HepG2 (cell line): ENCODE measurements around the gene ITGB5. TPM values are rescaled to one million over a fixed set of nuclear protein-coding genes. Genes with fewer than 3 reads are reported as not detected.

Experiments used
- BRCA1 ChIP-seq: sonication (generic); formaldehyde crosslinking; IDR thresholded peaks from 2 replicates; pipeline ENCODE4 v1.4.0; 2020; ENCODE audit warnings: missing genetic modification reagents
- GTF3A ChIP-seq: sonication (generic); formaldehyde crosslinking; conservative IDR thresholded peaks from 2 replicates; pipeline ENCODE4 v1.4.0; 2020; ENCODE audit warnings: mild to moderate bottlenecking, missing genetic modification reagents
- HDAC6 ChIP-seq: fragments of 200-600 bp; sonication (generic); IDR thresholded peaks from 2 replicates; pipeline ENCODE4 v1.7.0; 2017; ENCODE audit warnings: mild to moderate bottlenecking, antibody characterized with exemption, low read length, low read depth
- IRX3 ChIP-seq: sonication (generic); formaldehyde crosslinking; IDR thresholded peaks from 2 replicates; pipeline ENCODE4 v1.8.1; 2023; ENCODE audit warnings: mild to moderate bottlenecking, low read depth, missing genetic modification reagents, borderline replicate concordance
- REPIN1 ChIP-seq: sonication (generic); formaldehyde crosslinking; IDR thresholded peaks from 2 replicates; pipeline ENCODE4 v1.8.0; 2022; ENCODE audit warnings: missing genetic modification reagents, low read depth, mild to moderate bottlenecking, borderline replicate concordance
- SMAD9 ChIP-seq: sonication (generic); formaldehyde crosslinking; IDR thresholded peaks from 2 replicates; pipeline ENCODE4 v1.5.1; 2020; ENCODE audit warnings: mild to moderate bottlenecking, missing genetic modification reagents
- SP4 ChIP-seq: sonication (generic); formaldehyde crosslinking; IDR thresholded peaks from 2 replicates; pipeline ENCODE4 v1.8.1; 2023; ENCODE audit warnings: mild to moderate bottlenecking, missing genetic modification reagents
- ZBTB20 ChIP-seq: sonication (generic); formaldehyde crosslinking; IDR thresholded peaks from 2 replicates; pipeline ENCODE4 v1.8.1; 2023; ENCODE audit warnings: missing genetic modification reagents, low read depth, mild to moderate bottlenecking, borderline replicate concordance
- ZBTB38 ChIP-seq: sonication (generic); formaldehyde crosslinking; IDR thresholded peaks from 2 replicates; pipeline ENCODE4 v1.5.1; 2020; ENCODE audit warnings: mild to moderate bottlenecking, missing genetic modification reagents
- ZFP36L2 ChIP-seq: sonication (generic); formaldehyde crosslinking; IDR thresholded peaks from 2 replicates; pipeline ENCODE4 v1.4.0; 2020; ENCODE audit warnings: missing genetic modification reagents
- ZFP41 ChIP-seq: sonication (generic); formaldehyde crosslinking; IDR thresholded peaks from 2 replicates; pipeline ENCODE4 v1.4.0; 2020; ENCODE audit warnings: mild to moderate bottlenecking, missing genetic modification reagents, borderline replicate concordance
- ZNF224 ChIP-seq: sonication (generic); formaldehyde crosslinking; IDR thresholded peaks from 2 replicates; pipeline ENCODE4 v1.5.0; 2020; ENCODE audit warnings: mild to moderate bottlenecking, missing genetic modification reagents
- ZNF225 ChIP-seq: sonication (generic); formaldehyde crosslinking; IDR thresholded peaks from 2 replicates; pipeline ENCODE4 v1.4.0; 2020; ENCODE audit warnings: mild to moderate bottlenecking, missing genetic modification reagents
- ZNF431 ChIP-seq: sonication (generic); formaldehyde crosslinking; IDR thresholded peaks from 2 replicates; pipeline ENCODE4 v1.9.0; 2022; ENCODE audit warnings: missing genetic modification reagents, low read depth, mild to moderate bottlenecking, borderline replicate concordance
- ZNF616 ChIP-seq: sonication (generic); formaldehyde crosslinking; IDR thresholded peaks from 2 replicates; pipeline ENCODE4 v1.5.0; 2020; ENCODE audit warnings: low read depth, mild to moderate bottlenecking, missing genetic modification reagents
- ZNF790 ChIP-seq: sonication (generic); formaldehyde crosslinking; IDR thresholded peaks from 2 replicates; pipeline ENCODE4 v1.8.0; 2022; ENCODE audit warnings: missing genetic modification reagents, mild to moderate bottlenecking, borderline replicate concordance
- polyA plus RNA-seq, 8 experiments: library from polyadenylated mRNA; depleted of rRNA in 3 of 8; stranded (reverse) in 7 of 8; unstranded in 1 of 8; fragments of >200 nt; fragmentation: Illumina TruSeq in 4 of 8; extraction: Trizol in 4 of 8; gene quantifications; 2 replicates each; pipeline versions ENCODE4 v1.2.1 to v1.2.3, GENCODE V29; 2011 to 2016; ENCODE audit warnings: low read depth in 4 of 8, missing spikeins in 1 of 8, mixed read lengths in 1 of 8; ENCODE audit not compliant: insufficient read depth in 1 of 8
- total RNA-seq, 5 experiments: library from RNA; depleted of rRNA; stranded (reverse); fragments of >200 nt; fragmentation: Illumina TruSeq; extraction: Trizol; gene quantifications; 2 replicates each; pipeline ENCODE4 v1.2.3, GENCODE V29; 2016; ENCODE audit warnings: low read depth in 1 of 5
- TF ChIP-seq, protein P1 (sequence below): sonication (generic); formaldehyde crosslinking; IDR thresholded peaks from 2 replicates; pipeline ENCODE4 v1.5.0; 2020; ENCODE audit warnings: mild to moderate bottlenecking, missing genetic modification reagents, borderline replicate concordance

The ITGB5 gene
- total and polyA plus RNA-seq, 2 of the 13 experiments (the other 11 are each of a cell fraction or from before 2014, with no cell fraction given): 74.1 to 343 TPM

DNA sequence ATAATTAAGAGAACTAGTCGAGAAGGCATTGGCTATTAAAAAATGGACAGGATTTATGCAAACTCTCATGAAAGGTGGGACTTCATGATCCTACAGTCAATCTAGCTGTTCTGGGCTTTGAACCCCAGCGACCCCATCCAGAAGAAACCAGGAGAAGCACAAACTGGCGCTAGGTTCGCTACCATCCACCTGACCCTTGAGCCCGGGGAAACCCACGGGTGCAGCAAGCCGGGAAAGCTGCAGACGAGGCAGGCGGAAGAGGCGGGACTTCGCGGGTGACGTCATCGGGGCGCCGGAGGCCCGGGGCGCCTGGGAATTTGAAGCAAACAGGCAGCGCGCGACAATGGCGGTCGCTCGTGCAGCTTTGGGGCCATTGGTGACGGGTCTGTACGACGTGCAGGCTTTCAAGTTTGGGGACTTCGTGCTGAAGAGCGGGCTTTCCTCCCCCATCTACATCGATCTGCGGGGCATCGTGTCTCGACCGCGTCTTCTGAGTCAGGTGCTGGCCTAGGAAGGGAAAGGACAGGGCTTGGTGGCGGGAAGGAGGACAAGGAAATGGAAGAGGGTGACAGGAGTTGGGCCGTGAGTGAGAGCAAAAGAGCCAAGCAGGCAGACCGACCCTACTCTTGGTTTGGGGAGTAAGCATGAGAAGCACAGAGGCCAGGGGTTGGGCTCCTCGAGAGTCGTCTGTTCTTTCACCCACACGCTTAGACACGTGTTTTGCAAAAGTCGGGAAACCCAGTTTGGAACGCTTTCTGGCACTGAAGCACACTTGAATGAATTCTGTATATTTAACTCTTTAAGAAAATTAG is 156.8 kb downstream of the ITGB5 start, which contains the start of gene UMPS (continued):
- TF ChIP-seq ZNF790 (CRISPR knock-in tag) (no peak), ZFP41 (CRISPR knock-in tag) (no peak), SMAD9 (CRISPR knock-in tag) (peak; percentile 73; the same call in 1 of the 2 replicates), ZBTB20 (peak; percentile 73; the same call in 1 of the 2 replicates), GTF3A (CRISPR knock-in tag) (no peak), ZNF616 (CRISPR knock-in tag) (no peak), ZNF225 (CRISPR knock-in tag) (peak; percentile 39; the same call in 1 of the 2 replicates), REPIN1 (CRISPR knock-in tag) (peak; percentile 88), ZBTB38 (CRISPR knock-in tag) (peak; percentile 57; the same call in 1 of the 2 replicates), ZFP36L2 (CRISPR knock-in tag) (no peak), IRX3 (CRISPR knock-in tag) (no peak; the same call in none of the 2 replicates), HDAC6 (no peak), SP4 (CRISPR knock-in tag) (peak; percentile 87), ZNF224 (CRISPR knock-in tag) (peak; percentile 68; the same call in 1 of the 2 replicates), BRCA1 (CRISPR knock-in tag) (0 out of 2 replicates have a peak, but pooled peaks have one; percentile 52), ZNF431 (CRISPR knock-in tag) (no peak)
- TF ChIP-seq, protein P1, sequence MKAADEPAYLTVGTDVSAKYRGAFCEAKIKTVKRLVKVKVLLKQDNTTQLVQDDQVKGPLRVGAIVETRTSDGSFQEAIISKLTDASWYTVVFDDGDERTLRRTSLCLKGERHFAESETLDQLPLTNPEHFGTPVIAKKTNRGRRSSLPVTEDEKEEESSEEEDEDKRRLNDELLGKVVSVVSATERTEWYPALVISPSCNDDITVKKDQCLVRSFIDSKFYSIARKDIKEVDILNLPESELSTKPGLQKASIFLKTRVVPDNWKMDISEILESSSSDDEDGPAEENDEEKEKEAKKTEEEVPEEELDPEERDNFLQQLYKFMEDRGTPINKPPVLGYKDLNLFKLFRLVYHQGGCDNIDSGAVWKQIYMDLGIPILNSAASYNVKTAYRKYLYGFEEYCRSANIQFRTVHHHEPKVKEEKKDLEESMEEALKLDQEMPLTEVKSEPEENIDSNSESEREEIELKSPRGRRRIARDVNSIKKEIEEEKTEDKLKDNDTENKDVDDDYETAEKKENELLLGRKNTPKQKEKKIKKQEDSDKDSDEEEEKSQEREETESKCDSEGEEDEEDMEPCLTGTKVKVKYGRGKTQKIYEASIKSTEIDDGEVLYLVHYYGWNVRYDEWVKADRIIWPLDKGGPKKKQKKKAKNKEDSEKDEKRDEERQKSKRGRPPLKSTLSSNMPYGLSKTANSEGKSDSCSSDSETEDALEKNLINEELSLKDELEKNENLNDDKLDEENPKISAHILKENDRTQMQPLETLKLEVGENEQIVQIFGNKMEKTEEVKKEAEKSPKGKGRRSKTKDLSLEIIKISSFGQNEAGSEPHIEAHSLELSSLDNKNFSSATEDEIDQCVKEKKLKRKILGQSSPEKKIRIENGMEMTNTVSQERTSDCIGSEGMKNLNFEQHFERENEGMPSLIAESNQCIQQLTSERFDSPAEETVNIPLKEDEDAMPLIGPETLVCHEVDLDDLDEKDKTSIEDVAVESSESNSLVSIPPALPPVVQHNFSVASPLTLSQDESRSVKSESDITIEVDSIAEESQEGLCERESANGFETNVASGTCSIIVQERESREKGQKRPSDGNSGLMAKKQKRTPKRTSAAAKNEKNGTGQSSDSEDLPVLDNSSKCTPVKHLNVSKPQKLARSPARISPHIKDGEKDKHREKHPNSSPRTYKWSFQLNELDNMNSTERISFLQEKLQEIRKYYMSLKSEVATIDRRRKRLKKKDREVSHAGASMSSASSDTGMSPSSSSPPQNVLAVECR (CRISPR knock-in tag): peak; percentile 87; the same call in 1 of the 2 replicates
